ENCODE measurements around the gene EWSR1.

EWSR1 gene

GRCh38 chr22:29348956-29349355 lies 80.9 kb downstream of the EWSR1 start:
- DNase-seq, result no peak

All from anterior cingulate cortex (tissue), 58 donors.